ENCODE data around the gene MACROD2.

Gene MACROD2

DNA sequence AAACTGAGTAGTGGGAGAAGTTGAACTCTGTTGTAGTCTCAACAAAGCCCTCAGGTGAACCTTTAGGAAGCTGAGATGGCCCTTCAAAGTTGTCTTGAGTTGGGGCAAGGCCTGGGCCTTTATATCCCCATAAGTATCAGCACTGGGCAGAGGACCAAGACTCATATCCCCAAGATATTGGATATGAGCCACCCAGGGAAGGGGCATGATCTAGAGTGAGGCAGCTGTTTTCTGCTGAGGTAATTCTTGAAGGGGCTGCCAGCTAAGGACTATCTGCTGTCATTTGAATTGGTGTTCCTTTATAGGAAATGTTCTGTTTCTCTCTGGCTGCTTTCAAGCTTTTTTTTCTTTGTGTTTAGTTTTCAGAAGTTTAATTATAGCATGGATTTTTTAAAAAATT lies 482.8 kb downstream of the MACROD2 start:
- H3K27me3 Mint-ChIP-seq = no peaks in the 10 kb centered on the region

GRCh38 chr20:14481863-14482262 lies 486.5 kb downstream of the MACROD2 start:
- Mint-ChIP-seq H3K27ac (no peak overlapping the region), H3K4me3 (no peak overlapping the region), H3K4me1 (ENCODE audit: low read depth) (no peaks in the 10 kb centered on the region), H3K27me3 (no peaks in the 10 kb centered on the region), H3K9me3 (ENCODE audit: low read depth) (peaks cover 5% of the 10 kb centered on the region), H3K36me3 (no peaks in the 10 kb centered on the region)

More for the DNA sequence above, 482.8 kb downstream of the MACROD2 start:
- Mint-ChIP-seq H3K9me3 (ENCODE audit: low read depth) (no peaks in the 10 kb centered on the region), H3K4me3 (no peak overlapping the region), H3K36me3 (no peaks in the 10 kb centered on the region), H3K4me1 (ENCODE audit: low read depth) (no peaks in the 10 kb centered on the region), H3K27ac (no peak overlapping the region)

DNA sequence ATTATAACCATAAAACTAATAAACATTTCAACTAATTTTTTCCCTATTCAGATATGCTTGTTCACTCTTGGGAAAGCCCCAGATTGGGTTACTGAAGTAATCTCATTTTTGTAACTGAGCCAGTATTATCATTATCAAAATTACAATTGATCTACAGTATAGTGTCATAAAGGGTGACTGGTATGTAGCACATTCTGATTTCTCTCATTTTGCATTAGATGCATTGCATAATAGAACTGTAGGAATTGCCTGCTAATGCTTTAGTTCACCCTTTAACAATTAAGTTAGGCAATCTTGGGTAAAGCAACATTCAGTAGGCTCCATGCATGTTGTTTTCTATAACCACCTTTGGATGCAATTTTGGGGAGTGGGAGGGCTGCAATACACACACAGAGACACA lies 492.9 kb downstream of the MACROD2 start:
- no peaks in the 10 kb centered on the region for H3K36me3 Mint-ChIP-seq
- no peak overlapping the region for H3K27ac Mint-ChIP-seq
- H3K27me3 Mint-ChIP-seq = no peaks in the 10 kb centered on the region
- peaks cover 18% of the 10 kb centered on the region for H3K9me3 Mint-ChIP-seq (ENCODE audit: low read depth)
- no peaks in the 10 kb centered on the region for H3K4me1 Mint-ChIP-seq (ENCODE audit: low read depth)
- no peak overlapping the region for H3K4me3 Mint-ChIP-seq

DNA sequence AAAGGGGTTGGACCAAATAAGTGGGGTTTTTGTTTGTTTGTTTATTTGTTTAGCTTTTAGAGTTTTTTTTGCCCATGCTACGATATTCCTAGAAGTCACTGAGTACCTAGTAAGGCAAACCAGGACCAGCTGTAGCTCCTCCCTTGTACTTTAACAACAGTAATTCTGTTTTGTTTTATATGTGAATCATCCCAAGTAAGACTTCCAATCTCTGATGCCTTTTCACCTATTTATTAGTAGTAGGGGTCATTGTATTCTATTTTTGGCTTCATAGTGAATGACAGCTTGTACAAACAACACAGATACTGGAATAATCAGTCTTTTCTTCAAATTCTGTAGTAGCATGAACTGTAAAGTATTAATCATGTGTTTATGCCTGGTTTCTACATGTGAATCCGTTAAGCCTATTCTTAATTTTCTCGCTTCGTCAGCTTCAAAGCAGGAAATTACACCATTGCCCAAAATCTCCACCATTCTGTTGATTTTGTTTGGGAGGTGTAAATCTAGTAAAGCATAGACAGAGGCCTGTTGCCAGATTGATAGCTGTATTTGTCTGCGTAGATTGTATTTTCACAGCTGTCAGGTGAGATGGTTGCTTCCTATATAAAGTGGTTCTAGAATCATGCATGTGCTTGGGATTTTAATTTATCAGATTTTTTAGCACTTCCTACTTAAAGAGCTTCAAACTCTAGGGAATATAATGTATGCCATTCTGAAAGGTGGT lies 493.6 kb downstream of the MACROD2 start:
- H3K9me3 Mint-ChIP-seq (ENCODE audit: low read depth) = peaks cover 18% of the 10 kb centered on the region

GRCh38 chr20:14489544-14489943 lies 494.2 kb downstream of the MACROD2 start:
- no peaks in the 10 kb centered on the region for H3K4me1 Mint-ChIP-seq (ENCODE audit: low read depth)
- no peaks in the 10 kb centered on the region for H3K36me3 Mint-ChIP-seq
- no peak overlapping the region for H3K27ac Mint-ChIP-seq
- no peak overlapping the region for H3K4me3 Mint-ChIP-seq
- peaks cover 18% of the 10 kb centered on the region for H3K9me3 Mint-ChIP-seq (ENCODE audit: low read depth)
- no peaks in the 10 kb centered on the region for H3K27me3 Mint-ChIP-seq

More for the DNA sequence above, 493.6 kb downstream of the MACROD2 start:
- Mint-ChIP-seq H3K27ac (no peak overlapping the region), H3K27me3 (no peaks in the 10 kb centered on the region), H3K4me1 (ENCODE audit: low read depth) (no peaks in the 10 kb centered on the region), H3K4me3 (no peak overlapping the region), H3K36me3 (no peaks in the 10 kb centered on the region)

- Mint-ChIP-seq H3K9me3 (ENCODE audit: low read depth) (peaks cover 18% of the 10 kb centered on the region), H3K27ac (no peak overlapping the region), H3K4me3 (no peak overlapping the region), H3K36me3 (no peaks in the 10 kb centered on the region), H3K27me3 (no peaks in the 10 kb centered on the region), H3K4me1 (ENCODE audit: low read depth) (no peaks in the 10 kb centered on the region)
Observed at GRCh38 chr20:14491436-14491835, 496.1 kb downstream of the MACROD2 start.

DNA sequence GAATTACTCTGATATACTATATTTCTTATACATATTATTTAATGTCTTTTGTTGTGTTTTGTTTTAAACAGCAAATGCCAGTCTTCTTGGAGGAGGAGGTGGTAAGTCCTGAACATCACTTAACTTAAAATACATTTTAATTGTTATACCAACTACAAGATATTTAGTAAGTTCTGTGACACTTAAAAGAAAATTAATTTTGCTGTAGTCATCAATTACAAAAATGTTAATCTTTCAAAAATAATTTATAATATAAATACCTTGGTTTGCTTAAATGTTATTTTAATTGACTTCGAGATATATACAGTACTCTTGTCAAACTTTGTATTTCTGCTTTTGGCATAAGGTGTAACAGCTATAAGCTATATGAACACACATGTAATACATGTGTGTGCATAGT lies 498.1 kb downstream of the MACROD2 start:
- Mint-ChIP-seq H3K9me3 (ENCODE audit: low read depth) (peaks cover 17% of the 10 kb centered on the region), H3K36me3 (no peaks in the 10 kb centered on the region), H3K4me1 (ENCODE audit: low read depth) (no peaks in the 10 kb centered on the region), H3K4me3 (no peak overlapping the region), H3K27ac (no peak overlapping the region), H3K27me3 (no peaks in the 10 kb centered on the region)

DNA sequence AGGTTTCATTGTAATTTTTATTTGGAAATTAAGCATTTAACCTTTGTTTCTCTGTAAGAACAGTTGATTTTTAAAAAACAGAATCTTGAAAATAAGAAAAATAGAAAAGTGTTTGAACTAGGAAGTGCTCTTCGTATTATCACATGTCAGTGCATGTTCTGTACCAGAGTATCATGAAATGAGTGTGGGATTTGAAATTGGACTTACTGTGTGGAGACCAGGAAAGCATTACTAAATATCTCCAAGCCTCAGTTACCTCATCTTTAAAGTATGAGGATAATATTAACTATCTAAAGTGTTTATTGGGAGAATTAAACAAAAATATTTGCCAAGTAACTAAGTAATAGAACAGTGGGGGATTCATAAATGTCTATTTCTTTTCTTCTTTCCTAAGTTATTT lies 499.0 kb downstream of the MACROD2 start:
- Mint-ChIP-seq H3K4me1 (ENCODE audit: low read depth) (no peaks in the 10 kb centered on the region), H3K27me3 (no peaks in the 10 kb centered on the region), H3K4me3 (no peak overlapping the region), H3K9me3 (ENCODE audit: low read depth) (peaks cover 17% of the 10 kb centered on the region), H3K27ac (no peak overlapping the region), H3K36me3 (no peaks in the 10 kb centered on the region)

GRCh38 chr20:14495066-14495465 lies 499.8 kb downstream of the MACROD2 start:
- Mint-ChIP-seq H3K9me3 (ENCODE audit: low read depth) (peaks cover 17% of the 10 kb centered on the region), H3K4me1 (ENCODE audit: low read depth) (no peaks in the 10 kb centered on the region), H3K27ac (no peak overlapping the region), H3K36me3 (no peaks in the 10 kb centered on the region), H3K4me3 (no peak overlapping the region), H3K27me3 (no peaks in the 10 kb centered on the region)

- no peaks in the 10 kb centered on the region for H3K4me1 Mint-ChIP-seq (ENCODE audit: low read depth)
- no peak overlapping the region for H3K4me3 Mint-ChIP-seq
- H3K9me3 Mint-ChIP-seq (ENCODE audit: low read depth) = peaks cover 12% of the 10 kb centered on the region
- H3K36me3 Mint-ChIP-seq = no peaks in the 10 kb centered on the region
- H3K27ac Mint-ChIP-seq = no peak overlapping the region
- no peaks in the 10 kb centered on the region for H3K27me3 Mint-ChIP-seq
Observed at GRCh38 chr20:14497004-14497403, 501.7 kb downstream of the MACROD2 start.

DNA sequence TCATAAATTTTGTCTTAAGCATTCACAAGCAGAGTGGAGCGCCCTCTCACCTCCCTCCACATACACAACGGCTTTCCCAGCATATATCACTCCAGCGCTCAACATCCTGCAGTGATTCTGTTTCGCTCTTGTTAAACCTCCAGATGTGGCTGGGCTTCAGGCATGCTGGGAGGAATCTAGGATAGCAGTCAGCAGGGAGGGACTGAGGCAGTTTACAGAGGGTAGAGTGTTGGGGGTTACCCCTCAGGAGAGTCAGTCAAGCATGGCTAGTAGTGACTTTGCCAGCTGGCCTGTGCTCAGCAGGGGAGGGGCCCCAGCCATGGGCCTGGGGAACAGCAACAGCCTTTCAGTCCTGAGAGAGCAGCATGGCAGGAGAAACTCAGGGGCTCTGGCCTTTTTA lies 503.5 kb downstream of the MACROD2 start:
- H3K36me3 Mint-ChIP-seq = no peaks in the 10 kb centered on the region
- H3K4me1 Mint-ChIP-seq (ENCODE audit: low read depth) = no peaks in the 10 kb centered on the region
- H3K27ac Mint-ChIP-seq = no peak overlapping the region
- peaks cover 8% of the 10 kb centered on the region for H3K9me3 Mint-ChIP-seq (ENCODE audit: low read depth)
- no peaks in the 10 kb centered on the region for H3K27me3 Mint-ChIP-seq
- H3K4me3 Mint-ChIP-seq = no peak overlapping the region

GRCh38 chr20:14505476-14505875 lies 510.2 kb downstream of the MACROD2 start:
- H3K27ac Mint-ChIP-seq = no peak overlapping the region
- no peak overlapping the region for H3K4me3 Mint-ChIP-seq
- H3K27me3 Mint-ChIP-seq = no peaks in the 10 kb centered on the region
- no peaks in the 10 kb centered on the region for H3K4me1 Mint-ChIP-seq (ENCODE audit: low read depth)
- peaks cover 5% of the 10 kb centered on the region for H3K9me3 Mint-ChIP-seq (ENCODE audit: low read depth)
- no peaks in the 10 kb centered on the region for H3K36me3 Mint-ChIP-seq

GRCh38 chr20:14507711-14508110 lies 512.4 kb downstream of the MACROD2 start:
- H3K27me3 Mint-ChIP-seq = no peaks in the 10 kb centered on the region
- H3K4me3 Mint-ChIP-seq = no peak overlapping the region
- H3K4me1 Mint-ChIP-seq (ENCODE audit: low read depth) = no peaks in the 10 kb centered on the region
- H3K9me3 Mint-ChIP-seq (ENCODE audit: low read depth) = peaks cover 8% of the 10 kb centered on the region
- no peak overlapping the region for H3K27ac Mint-ChIP-seq
- H3K36me3 Mint-ChIP-seq = no peaks in the 10 kb centered on the region

DNA sequence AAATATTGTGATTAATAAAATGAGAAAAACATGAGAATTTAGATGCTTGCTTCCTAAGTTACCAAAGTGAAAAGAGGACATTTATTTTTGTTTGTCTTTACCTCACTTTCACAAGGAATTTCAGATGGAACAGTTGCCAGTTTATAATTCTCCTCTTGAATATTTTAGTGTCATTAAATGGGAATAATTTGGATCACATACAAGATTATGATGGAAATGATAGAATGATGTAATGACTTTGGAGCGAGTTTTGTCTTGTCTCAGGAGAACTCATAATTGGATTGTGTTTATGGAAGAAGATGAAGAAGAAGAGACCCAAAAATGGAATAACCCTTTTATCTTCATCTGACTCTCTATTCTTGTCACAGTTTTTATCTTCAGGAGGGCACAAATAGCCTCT lies 515.0 kb downstream of the MACROD2 start:
- no peaks in the 10 kb centered on the region for H3K27me3 Mint-ChIP-seq
- no peak overlapping the region for H3K27ac Mint-ChIP-seq
- H3K4me1 Mint-ChIP-seq (ENCODE audit: low read depth) = no peaks in the 10 kb centered on the region
- peaks cover 8% of the 10 kb centered on the region for H3K9me3 Mint-ChIP-seq (ENCODE audit: low read depth)
- no peak overlapping the region for H3K4me3 Mint-ChIP-seq
- no peaks in the 10 kb centered on the region for H3K36me3 Mint-ChIP-seq

- Mint-ChIP-seq H3K36me3 (no peaks in the 10 kb centered on the region), H3K4me1 (ENCODE audit: low read depth) (no peaks in the 10 kb centered on the region), H3K27ac (no peak overlapping the region), H3K9me3 (ENCODE audit: low read depth) (peaks cover 7% of the 10 kb centered on the region), H3K4me3 (no peak overlapping the region), H3K27me3 (no peaks in the 10 kb centered on the region)
Observed at GRCh38 chr20:14512839-14513238, 517.5 kb downstream of the MACROD2 start.

DNA sequence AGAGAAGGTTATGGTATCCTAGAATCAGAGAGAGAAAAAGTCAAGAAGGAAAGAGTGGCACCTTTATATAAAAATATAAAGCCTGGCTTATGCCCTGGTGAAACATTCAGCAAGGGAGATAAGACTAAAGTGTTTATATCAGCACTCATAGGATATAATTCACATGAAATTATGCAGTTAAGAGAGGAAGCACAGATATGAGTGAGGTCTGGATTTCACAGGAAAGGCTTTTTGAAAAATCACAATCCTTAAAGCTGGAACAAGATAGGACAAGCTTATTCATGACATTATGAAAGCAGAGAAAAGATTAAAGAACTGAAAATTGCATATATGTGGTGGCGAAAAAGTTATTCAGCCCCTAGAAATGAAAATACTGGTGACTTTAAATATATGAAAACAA lies 523.3 kb downstream of the MACROD2 start:
- Mint-ChIP-seq H3K36me3 (no peaks in the 10 kb centered on the region), H3K27me3 (no peaks in the 10 kb centered on the region), H3K4me1 (ENCODE audit: low read depth) (no peaks in the 10 kb centered on the region), H3K4me3 (no peak overlapping the region), H3K27ac (no peak overlapping the region), H3K9me3 (ENCODE audit: low read depth) (peaks cover 15% of the 10 kb centered on the region)
